SW480 (cell line): ENCODE results near the gene GPLD1.
"Not testable (repeated sequence)": the region's sequence is repeated elsewhere in the genome, so short reads cannot be mapped to it uniquely, and the experiment has no call there.

Experiments
- DNase-seq: peaks from one replicate; pipeline ENCODE4 v3.0.0-alpha.2; 2016; ENCODE audit warnings: low spot score

GPLD1 gene

GRCh38 chr6:24414531-24414930, 74.8 kb downstream of the GPLD1 start:
- not testable (repeated sequence) for DNase-seq

DNA sequence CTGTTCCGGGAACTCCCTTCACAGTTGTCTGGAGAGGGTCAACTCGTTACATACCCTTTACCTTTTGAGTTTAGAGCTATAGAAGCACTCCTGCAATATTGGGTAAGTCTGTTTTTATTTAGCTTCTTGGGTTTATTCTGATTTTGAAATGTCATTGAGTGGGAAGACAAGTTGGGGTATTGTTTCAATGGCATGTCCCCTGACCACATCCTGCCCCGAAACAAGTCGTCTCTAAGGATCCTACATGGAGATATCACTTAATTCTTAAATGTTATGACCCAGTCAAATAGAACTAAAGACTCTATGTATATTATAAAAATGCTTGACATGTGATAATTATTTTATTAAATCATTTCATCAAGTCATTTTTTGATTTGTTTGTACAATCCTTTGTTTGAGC, 77.1 kb downstream of the GPLD1 start:
- DNase-seq: no peak

- DNase-seq: no peak
Measured at GRCh38 chr6:24410622-24411021, 78.8 kb downstream of the GPLD1 start.

DNA sequence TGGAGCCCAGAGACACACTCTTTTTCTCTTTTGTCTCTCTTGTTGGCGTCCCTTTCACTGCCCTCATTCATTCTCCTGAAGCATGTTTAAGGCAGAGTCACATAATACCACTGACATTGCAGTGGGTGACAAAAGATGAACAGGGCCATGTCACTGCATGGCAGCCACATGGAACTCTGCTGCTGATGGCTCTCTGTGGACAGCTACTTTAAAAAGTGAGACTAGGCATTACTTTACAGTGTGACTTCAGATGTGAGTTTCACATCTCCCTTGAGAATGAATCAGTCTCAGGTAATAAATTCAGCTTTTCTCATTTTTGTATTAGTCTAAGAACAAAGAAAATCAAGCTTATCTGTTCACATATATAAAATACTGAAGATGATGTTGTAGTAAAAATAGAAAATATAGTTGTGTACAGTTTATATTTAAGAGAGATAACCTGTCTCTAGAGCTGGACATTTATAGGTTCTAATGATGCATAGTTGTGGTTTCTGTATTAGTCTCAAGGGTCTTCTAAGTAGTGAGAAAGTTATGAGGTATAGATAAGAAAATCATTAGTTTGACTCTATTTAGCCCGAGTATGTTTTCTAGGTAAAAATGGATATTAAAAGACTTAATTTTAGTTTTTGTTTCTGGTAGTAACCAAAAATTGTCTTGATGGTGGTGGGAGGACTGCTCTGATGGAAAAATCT, 80.5 kb downstream of the GPLD1 start:
- DNase-seq: no peak

GRCh38 chr6:24405262-24405661, 84.1 kb downstream of the GPLD1 start:
- DNase-seq: no peak

- no peak for DNase-seq
Measured at GRCh38 chr6:24403501-24403824, 85.9 kb downstream of the GPLD1 start.

DNA sequence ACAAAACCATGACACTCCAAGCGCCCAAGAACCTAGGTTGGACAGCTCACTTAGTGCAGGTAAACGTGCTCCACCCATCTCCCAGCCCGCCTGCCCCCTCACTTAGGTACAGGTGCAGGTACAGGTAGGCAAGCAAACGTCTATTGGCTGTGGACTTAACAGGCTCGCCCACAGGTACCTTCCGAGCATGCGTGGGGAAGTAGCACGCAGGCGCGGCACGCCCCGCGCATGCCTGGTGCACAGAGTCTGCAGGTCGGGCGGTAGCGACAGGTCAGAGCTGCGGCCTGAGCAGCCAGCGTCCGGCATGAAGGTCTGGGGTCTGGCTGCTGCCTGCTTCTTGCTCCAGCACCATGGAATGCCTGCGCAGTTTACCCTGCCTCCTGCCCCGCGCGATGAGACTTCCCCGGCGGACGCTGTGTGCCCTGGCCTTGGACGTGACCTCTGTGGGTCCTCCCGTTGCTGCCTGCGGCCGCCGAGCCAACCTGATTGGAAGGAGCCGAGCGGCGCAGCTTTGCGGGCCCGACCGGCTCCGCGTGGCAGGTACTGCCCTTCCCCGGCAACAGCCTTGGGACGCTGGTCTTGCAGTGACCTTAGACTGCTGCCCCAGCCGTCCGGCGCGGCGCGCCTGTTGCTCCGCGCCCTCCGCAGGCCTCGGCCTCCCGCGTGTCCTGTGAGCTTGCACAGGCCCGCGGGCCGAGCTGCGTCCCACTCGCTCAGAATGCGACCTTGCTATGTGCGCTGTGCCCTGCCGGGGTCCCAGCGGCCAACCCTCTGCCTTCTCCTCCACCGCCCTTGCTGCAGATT, 86.5 kb downstream of the GPLD1 start, which contains the start of gene MRS2:
Gene MRS2, plus strand, starts transcription at position 240 of the 804 bp plus-strand sequence. Its CDS starts 111 bp downstream, at position 351.
- DNase-seq: peak; percentile 93

- DNase-seq: no peak
Measured at GRCh38 chr6:24401458-24401857, 87.9 kb downstream of the GPLD1 start.

GRCh38 chr6:24400045-24401039, 89.0 kb downstream of the GPLD1 start:
- DNase-seq: not testable (repeated sequence)

DNA sequence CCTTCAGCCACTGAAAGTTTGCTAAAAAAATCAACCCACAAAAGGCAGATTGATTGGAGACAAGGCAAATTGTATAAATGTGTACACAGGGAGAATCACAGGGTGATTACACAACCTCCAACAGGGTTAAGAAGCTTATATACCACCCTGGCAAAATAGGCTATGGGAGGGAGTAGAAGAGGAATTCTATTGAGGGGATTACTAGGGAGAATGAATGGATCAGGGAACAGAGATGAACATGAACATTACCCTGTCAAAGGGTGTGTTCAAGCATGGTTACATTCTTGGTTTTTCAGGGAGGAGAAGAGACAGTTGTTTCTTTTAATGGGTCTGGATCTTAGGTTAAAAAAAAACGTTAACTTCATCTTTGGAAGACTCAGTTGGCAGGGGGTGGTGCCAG, 91.7 kb downstream of the GPLD1 start:
- no peak for DNase-seq

DNA sequence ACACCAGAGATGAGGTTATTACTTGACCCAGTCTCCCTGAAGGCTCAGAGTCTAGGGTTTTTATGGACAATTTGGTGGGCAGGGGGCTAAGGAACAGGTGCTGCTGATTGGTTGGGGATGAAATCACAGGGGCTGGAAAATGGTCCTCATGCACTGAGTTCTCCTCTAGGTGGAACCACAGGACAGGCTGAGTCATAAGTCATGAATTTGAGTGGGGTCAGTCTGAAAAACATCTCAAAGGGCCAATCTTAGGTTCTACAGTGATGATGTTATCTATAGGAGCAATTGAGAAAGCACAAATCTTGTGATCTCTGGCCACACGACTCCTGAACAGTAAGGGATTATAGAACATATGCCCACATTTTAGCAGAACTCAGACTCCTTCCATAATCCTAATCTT, 92.6 kb downstream of the GPLD1 start:
- no peak for DNase-seq

DNA sequence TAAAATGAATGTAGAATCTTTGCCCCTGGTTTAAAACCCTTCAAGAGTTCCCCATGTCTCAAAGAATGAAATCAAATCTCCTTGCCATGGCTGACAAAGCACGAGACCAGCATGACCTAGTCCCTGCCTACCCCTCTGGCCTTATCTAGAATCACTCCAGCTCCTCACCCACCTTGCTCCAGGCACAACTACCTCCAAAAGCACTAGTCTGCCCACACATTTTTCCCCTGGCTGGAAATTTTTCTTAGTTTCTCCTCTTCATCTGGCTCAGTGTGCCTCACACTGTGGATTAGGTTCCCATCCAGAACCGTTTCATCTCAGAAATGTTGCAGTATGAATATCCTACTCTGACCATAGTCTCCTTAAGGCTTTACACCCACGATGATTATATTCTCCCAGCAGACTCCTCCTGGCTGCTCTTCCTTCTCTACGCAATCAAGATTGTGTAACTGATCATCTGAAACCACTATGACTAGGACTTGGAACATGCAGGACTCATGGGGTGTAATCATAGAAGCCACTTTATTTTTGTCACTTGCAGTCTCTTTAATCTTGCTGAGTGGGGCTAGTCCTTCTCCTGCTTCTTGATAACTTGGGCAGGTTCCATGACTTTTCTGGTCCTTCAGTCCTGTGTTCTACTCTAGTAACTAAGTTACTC, 94.5 kb downstream of the GPLD1 start:
- no peak for DNase-seq

- DNase-seq: no peak
Measured at GRCh38 chr6:24394061-24394779, 95.2 kb downstream of the GPLD1 start.

- DNase-seq: no peak
Measured at GRCh38 chr6:24391756-24392405, 97.5 kb downstream of the GPLD1 start.

DNA sequence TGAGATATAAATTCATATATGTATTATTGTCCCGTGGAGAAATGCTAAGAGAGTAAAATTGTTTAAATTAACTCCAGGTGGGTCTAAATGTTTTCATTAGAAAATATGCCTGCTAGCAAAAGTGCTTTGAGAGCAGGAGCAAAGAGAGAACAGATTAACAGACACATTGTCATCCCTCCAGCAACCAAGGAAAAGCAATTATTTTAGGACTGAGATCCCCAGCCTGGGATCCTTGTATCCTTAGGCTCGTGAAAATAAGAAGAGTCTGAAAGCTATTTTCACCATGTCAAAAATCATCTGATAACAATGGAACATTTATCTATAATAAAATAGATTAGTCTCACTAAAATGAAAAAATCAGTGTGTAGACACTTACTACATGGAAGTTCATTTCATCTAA, 98.2 kb downstream of the GPLD1 start:
- DNase-seq: no peak

GRCh38 chr6:24387818-24388217, 101.6 kb downstream of the GPLD1 start:
- no peak for DNase-seq

- DNase-seq: no peak
Measured at GRCh38 chr6:24385536-24386269, 103.7 kb downstream of the GPLD1 start.

DNA sequence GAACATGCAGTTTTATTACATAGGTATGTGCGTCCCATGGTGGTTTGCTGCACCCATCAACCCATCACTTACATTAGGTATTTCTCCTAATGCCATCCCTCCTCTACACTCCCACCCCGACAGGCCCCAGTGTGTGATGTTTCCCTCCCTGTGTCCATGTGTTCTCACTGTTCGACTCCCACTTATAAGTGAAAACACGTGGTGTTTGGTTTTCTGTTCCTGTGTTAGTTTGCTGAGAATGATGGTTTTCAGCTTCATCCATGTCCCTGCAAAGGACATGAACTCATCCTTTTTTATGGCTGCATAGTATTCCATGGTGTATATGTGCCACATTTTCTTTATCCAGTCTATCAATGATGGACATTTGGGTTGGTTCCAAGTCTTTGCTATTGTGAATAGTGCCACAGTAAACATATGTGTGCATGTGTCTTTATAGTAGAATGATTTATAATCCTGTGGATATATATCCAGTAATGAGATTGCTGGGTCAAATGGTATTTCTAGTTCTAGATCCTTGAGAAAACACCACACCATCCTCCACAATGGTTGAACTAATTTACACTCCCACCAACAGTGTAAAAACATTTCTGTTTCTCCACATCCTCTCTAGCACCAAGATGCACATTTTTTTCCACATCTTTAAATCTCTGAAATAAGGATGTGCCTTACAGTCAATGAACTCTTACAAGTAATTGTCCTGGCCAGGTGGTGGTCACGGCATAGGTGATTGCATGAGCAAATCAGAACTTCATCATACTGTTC, 104.8 kb downstream of the GPLD1 start:
- DNase-seq: not testable (repeated sequence)

GRCh38 chr6:24382891-24383494, 106.4 kb downstream of the GPLD1 start:
- DNase-seq: not testable (repeated sequence)
